ENCODE data around the gene PARD3B.
"Not testable (repeated sequence)": the region's sequence is repeated elsewhere in the genome, so short reads cannot be mapped to it uniquely, and the experiment has no call there.

PARD3B gene

DNA sequence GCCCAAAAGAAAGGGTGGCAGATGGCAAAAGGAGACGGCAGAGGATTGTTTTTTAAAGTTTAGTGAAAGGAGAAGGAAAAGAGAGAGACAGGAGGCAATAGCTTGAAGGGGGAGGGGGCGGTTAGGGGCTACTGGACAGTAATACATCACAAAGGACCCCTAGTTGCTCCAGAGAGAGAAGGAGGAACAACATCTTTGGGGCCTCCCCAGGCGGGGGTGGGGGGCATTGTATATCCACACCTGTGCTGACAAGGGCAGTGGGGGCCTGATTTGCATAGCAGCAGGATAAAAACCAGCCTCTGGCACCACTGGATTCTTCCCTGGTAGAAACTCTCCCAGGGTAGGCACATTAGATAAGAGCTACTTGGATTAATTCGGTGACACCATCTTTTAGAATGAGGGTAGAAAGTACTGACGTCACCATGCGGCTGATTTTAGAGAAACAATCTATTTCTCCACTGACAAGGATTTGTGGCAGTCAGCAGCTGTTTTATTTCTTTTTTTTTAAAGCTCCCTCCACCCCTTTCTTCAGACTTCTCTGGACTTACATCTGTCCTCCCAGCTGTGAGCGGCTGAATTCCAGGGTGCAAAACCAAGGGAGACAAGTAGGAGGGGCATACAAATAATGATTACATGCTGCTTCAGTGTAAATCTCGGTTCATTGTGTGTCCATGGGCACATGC, 937.3 kb downstream of the PARD3B start:
- no peak for DNase-seq (ENCODE audit: extremely low spot score)
- TF ChIP-seq NFRKB (IDR thresholded peaks at IDR 0.05): no peak
- no peak for TF ChIP-seq ZNF384 (IDR thresholded peaks at IDR 0.05)
- no peak for TF ChIP-seq LEF1 (IDR thresholded peaks at IDR 0.05; ENCODE audit: borderline replicate concordance)
- TF ChIP-seq, protein P1, sequence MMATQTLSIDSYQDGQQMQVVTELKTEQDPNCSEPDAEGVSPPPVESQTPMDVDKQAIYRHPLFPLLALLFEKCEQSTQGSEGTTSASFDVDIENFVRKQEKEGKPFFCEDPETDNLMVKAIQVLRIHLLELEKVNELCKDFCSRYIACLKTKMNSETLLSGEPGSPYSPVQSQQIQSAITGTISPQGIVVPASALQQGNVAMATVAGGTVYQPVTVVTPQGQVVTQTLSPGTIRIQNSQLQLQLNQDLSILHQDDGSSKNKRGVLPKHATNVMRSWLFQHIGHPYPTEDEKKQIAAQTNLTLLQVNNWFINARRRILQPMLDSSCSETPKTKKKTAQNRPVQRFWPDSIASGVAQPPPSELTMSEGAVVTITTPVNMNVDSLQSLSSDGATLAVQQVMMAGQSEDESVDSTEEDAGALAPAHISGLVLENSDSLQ (IDR thresholded peaks at IDR 0.05): no peak
- no peak for TF ChIP-seq L3MBTL2 (conservative IDR thresholded peaks at IDR 0.05)
- CTCF ChIA-PET: no interaction called here
- POLR2A ChIA-PET: no interaction called here

- DNase-seq (ENCODE audit: extremely low spot score): no peak
- POLR2A ChIA-PET: no interaction called here
- CTCF ChIA-PET: no interaction called here
- TF ChIP-seq ELF4 (IDR thresholded peaks at IDR 0.05) (no peak), BHLHE40 (IDR thresholded peaks at IDR 0.05; ENCODE audit: borderline replicate concordance) (no peak), LEF1 (IDR thresholded peaks at IDR 0.05; ENCODE audit: borderline replicate concordance) (no peak), NFRKB (IDR thresholded peaks at IDR 0.05) (no peak), SUZ12 (IDR thresholded peaks at IDR 0.05) (no peak), FOXA1 (IDR thresholded peaks at IDR 0.05) (no peak), HDGF (IDR thresholded peaks at IDR 0.05; ENCODE audit: borderline replicate concordance) (no peak), L3MBTL2 (conservative IDR thresholded peaks at IDR 0.05) (no peak), FOXK2 (IDR thresholded peaks at IDR 0.05) (no peak), TARDBP (IDR thresholded peaks at IDR 0.05) (no peak), CTBP1 (IDR thresholded peaks at IDR 0.05; ENCODE audit: borderline replicate concordance) (no peak), SP1 (IDR thresholded peaks at IDR 0.05) (no peak)
- TF ChIP-seq, protein P1 (IDR thresholded peaks at IDR 0.05): no peak
These were observed 937.8 kb downstream of the PARD3B start for GRCh38 chr2:205483095-205483494.

DNA sequence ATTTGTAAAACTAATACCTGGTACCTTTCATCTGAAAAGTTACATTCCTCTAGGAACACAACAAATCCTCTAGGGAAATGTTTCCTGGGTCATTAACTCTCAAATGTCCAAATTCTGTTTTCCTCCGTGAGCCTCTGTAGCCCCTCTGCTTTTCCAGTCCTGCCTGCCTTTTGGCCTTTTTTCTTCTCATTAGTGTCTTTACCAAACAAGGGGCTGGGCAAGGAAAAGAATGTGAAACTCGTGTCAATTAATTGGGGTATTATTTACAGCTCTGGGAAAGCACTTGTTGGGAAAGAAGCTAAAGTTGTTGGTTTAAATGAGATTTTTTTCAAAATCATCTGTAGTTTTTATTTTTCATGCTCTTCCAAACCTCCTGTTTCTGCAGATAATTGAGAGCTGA, 938.9 kb downstream of the PARD3B start:
- ChIA-PET POLR2A (no interaction called here), CTCF (no interaction called here)
- DNase-seq (ENCODE audit: extremely low spot score): no peak
- TF ChIP-seq SP1 (IDR thresholded peaks at IDR 0.05): no peak
- TF ChIP-seq BHLHE40 (IDR thresholded peaks at IDR 0.05; ENCODE audit: borderline replicate concordance): no peak
- no peak for TF ChIP-seq ARNT (IDR thresholded peaks at IDR 0.05)

GRCh38 chr2:205484764-205485163, 939.5 kb downstream of the PARD3B start:
- CTCF ChIA-PET: no interaction called here
- POLR2A ChIA-PET: no interaction called here
- no peak for DNase-seq (ENCODE audit: extremely low spot score)
- TF ChIP-seq FOXA1 (IDR thresholded peaks at IDR 0.05) (no peak), LEF1 (IDR thresholded peaks at IDR 0.05; ENCODE audit: borderline replicate concordance) (no peak), NFRKB (IDR thresholded peaks at IDR 0.05) (no peak), HDGF (IDR thresholded peaks at IDR 0.05; ENCODE audit: borderline replicate concordance) (no peak), SUZ12 (IDR thresholded peaks at IDR 0.05) (no peak), BHLHE40 (IDR thresholded peaks at IDR 0.05; ENCODE audit: borderline replicate concordance) (no peak), ELF4 (IDR thresholded peaks at IDR 0.05) (no peak), CTBP1 (IDR thresholded peaks at IDR 0.05; ENCODE audit: borderline replicate concordance) (no peak), L3MBTL2 (conservative IDR thresholded peaks at IDR 0.05) (no peak), TARDBP (IDR thresholded peaks at IDR 0.05) (no peak), ARNT (IDR thresholded peaks at IDR 0.05) (no peak), ZNF384 (IDR thresholded peaks at IDR 0.05) (no peak), SP1 (IDR thresholded peaks at IDR 0.05) (no peak)
- TF ChIP-seq, protein P1 (IDR thresholded peaks at IDR 0.05): no peak

DNA sequence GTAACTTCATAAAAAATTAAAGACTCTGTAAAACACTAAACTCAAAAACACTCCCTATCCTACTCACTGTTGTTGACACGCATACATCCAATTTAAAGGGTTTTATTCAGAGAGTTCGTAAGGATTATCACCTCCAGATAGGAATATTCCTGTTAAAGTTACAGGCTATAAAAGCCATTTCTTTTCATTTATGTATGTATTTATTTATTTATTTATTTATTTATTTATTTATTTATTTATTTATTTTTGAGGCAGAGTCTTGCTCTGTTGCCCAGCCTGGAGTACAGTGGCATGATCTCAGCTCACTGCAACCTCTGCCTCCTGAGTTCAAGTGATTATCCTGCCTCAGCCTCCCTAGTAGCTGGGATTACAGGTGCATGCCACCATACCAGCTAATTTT, 948.3 kb downstream of the PARD3B start:
- POLR2A ChIA-PET; CTCF ChIA-PET; DNase-seq (ENCODE audit: extremely low spot score): not testable (repeated sequence)

GRCh38 chr2:205494537-205495235, 949.4 kb downstream of the PARD3B start:
- TF ChIP-seq HDGF (IDR thresholded peaks at IDR 0.05; ENCODE audit: borderline replicate concordance): no peak
- TF ChIP-seq LEF1 (IDR thresholded peaks at IDR 0.05; ENCODE audit: borderline replicate concordance): no peak
- no peak for TF ChIP-seq NFRKB (IDR thresholded peaks at IDR 0.05)
- TF ChIP-seq FOXK2 (IDR thresholded peaks at IDR 0.05): no peak
- TF ChIP-seq, protein P1 (IDR thresholded peaks at IDR 0.05): no peak
- TF ChIP-seq TARDBP (IDR thresholded peaks at IDR 0.05): no peak
- no peak for TF ChIP-seq ZNF384 (IDR thresholded peaks at IDR 0.05)
- ChIA-PET POLR2A (no interaction called here), CTCF (no interaction called here)
- DNase-seq (ENCODE audit: extremely low spot score): no peak
